H9 (cell line): Measurements from ENCODE around the gene HEXD. TPM values are rescaled to one million over a fixed set of nuclear protein-coding genes. Genes with fewer than 3 reads are reported as not detected.

Experiments
- DNase-seq: peaks from one replicate; pipeline ENCODE4 v3.0.0-alpha.2; 2017
- H2AFZ ChIP-seq: one replicate; pipeline ENCODE4 v1.6.1; 2013; ENCODE audit warnings: mild to moderate bottlenecking, low read length, control low read depth, moderate library complexity
- H2AK5ac ChIP-seq: 2 replicates; pipeline ENCODE4 v1.6.1; 2013; ENCODE audit warnings: low read length, control low read depth, mixed read lengths; ENCODE audit not compliant: insufficient read length
- H2BK120ac ChIP-seq: one replicate; pipeline ENCODE4 v1.6.1; 2013; ENCODE audit warnings: low read depth, mild to moderate bottlenecking, low read length, control low read depth, inconsistent platforms; ENCODE audit not compliant: poor library complexity, severe bottlenecking
- H2BK12ac ChIP-seq: 2 replicates; pipeline ENCODE4 v1.6.1; 2013; ENCODE audit warnings: low read length, control low read depth, mixed read lengths, low read depth; ENCODE audit not compliant: insufficient read length
- H2BK15ac ChIP-seq: 2 replicates; pipeline ENCODE4 v1.6.1; 2013; ENCODE audit warnings: low read depth, low read length, control low read depth
- H2BK20ac ChIP-seq: one replicate; pipeline ENCODE4 v1.6.1; 2013; ENCODE audit warnings: low read depth, mild to moderate bottlenecking, low read length, control low read depth, inconsistent platforms; ENCODE audit not compliant: poor library complexity, severe bottlenecking
- H2BK5ac ChIP-seq: 2 replicates; pipeline ENCODE4 v1.6.1; 2013; ENCODE audit warnings: low read length, control low read depth, mixed read lengths; ENCODE audit not compliant: insufficient read length
- H3K14ac ChIP-seq: 2 replicates; pipeline ENCODE4 v1.6.1; 2013; ENCODE audit warnings: low read length, control low read depth; ENCODE audit not compliant: insufficient read depth
- H3K18ac ChIP-seq: 2 replicates; pipeline ENCODE4 v1.6.1; 2013; ENCODE audit warnings: low read depth, mild to moderate bottlenecking, mixed read lengths, low read length, control low read depth; ENCODE audit not compliant: insufficient read length
- H3K23ac ChIP-seq: 2 replicates; pipeline ENCODE4 v1.6.1; 2013; ENCODE audit warnings: low read length, control low read depth, mixed read lengths, low read depth; ENCODE audit not compliant: insufficient read length
- H3K23me2 ChIP-seq: 2 replicates; pipeline ENCODE4 v1.6.1; 2013; ENCODE audit warnings: low read depth, mild to moderate bottlenecking, mixed read lengths, low read length, control low read depth; ENCODE audit not compliant: insufficient read length, poor library complexity, severe bottlenecking
- H3K27ac ChIP-seq: 2 replicates; pipeline ENCODE4 v1.5.1; 2013; ENCODE audit warnings: low read length, control low read depth, mixed read lengths, low read depth; ENCODE audit not compliant: insufficient read length
- H3K27me3 ChIP-seq: 2 replicates; pipeline ENCODE4 v1.6.1; 2013; ENCODE audit warnings: low read length, control low read depth, inconsistent platforms; ENCODE audit not compliant: insufficient read depth
- H3K4ac ChIP-seq: 2 replicates; pipeline ENCODE4 v1.6.1; 2013; ENCODE audit warnings: low read depth, mild to moderate bottlenecking, control low read depth, inconsistent platforms, low read length, moderate library complexity
- H3K4me1 ChIP-seq: 2 replicates; pipeline ENCODE4 v1.6.1; 2013; ENCODE audit warnings: low read length, control low read depth, inconsistent platforms; ENCODE audit not compliant: insufficient read depth
- H3K4me2 ChIP-seq: 2 replicates; pipeline ENCODE4 v1.6.1; 2013; ENCODE audit warnings: low read length, control low read depth, mixed read lengths; ENCODE audit not compliant: insufficient read length, insufficient read depth
- H3K56ac ChIP-seq: 2 replicates; pipeline ENCODE4 v1.6.1; 2013; ENCODE audit warnings: low read depth, mild to moderate bottlenecking, mixed read lengths, low read length, control low read depth; ENCODE audit not compliant: insufficient read length
- H3K79me1 ChIP-seq: 2 replicates; pipeline ENCODE4 v1.6.1; 2013; ENCODE audit warnings: low read depth, mild to moderate bottlenecking, moderate library complexity, low read length, control low read depth, inconsistent platforms; ENCODE audit not compliant: insufficient read depth, poor library complexity, severe bottlenecking
- H3K79me2 ChIP-seq: 2 replicates; pipeline ENCODE4 v1.6.1; 2013; ENCODE audit warnings: low read length, control low read depth, inconsistent platforms; ENCODE audit not compliant: insufficient read depth
- H3K9ac ChIP-seq: 2 replicates; pipeline ENCODE4 v1.6.1; 2013; ENCODE audit warnings: low read length, control low read depth, mixed read lengths; ENCODE audit not compliant: insufficient read length; ENCODE audit errors: extremely low read depth
- H3K9me3 ChIP-seq: one replicate; pipeline ENCODE4 v1.6.1; 2013; ENCODE audit warnings: low read depth, low read length, inconsistent platforms; ENCODE audit not compliant: control insufficient read depth
- H3T11ph ChIP-seq: one replicate; pipeline ENCODE4 v1.6.1; 2013; ENCODE audit warnings: mild to moderate bottlenecking, low read length, control low read depth, inconsistent platforms
- H4K20me1 ChIP-seq: one replicate; pipeline ENCODE4 v1.6.1; 2013; ENCODE audit not compliant: control insufficient read depth, insufficient read length, insufficient read depth
- H4K5ac ChIP-seq: 2 replicates; pipeline ENCODE4 v1.6.1; 2013; ENCODE audit warnings: low read depth, mild to moderate bottlenecking, mixed read lengths, low read length, control low read depth; ENCODE audit not compliant: insufficient read length
- H4K8ac ChIP-seq: replicated peaks from 2 replicates; pipeline ENCODE4 v1.6.1; 2013; ENCODE audit warnings: low read length, control low read depth, mixed read lengths, low read depth; ENCODE audit not compliant: insufficient read length
- H4K91ac ChIP-seq: 2 replicates; pipeline ENCODE4 v1.6.1; 2013; ENCODE audit warnings: low read depth, mild to moderate bottlenecking, moderate library complexity, mixed read lengths, low read length, control low read depth; ENCODE audit not compliant: insufficient read length
- H3K27ac Mint-ChIP-seq, 3 experiments: 2 replicates in 2 of 3; 3 replicates in 1 of 3; pipeline ENCODE4 v1.8.0; 2020 to 2021; ENCODE audit warnings: mixed read lengths in 3 of 3, mild to moderate bottlenecking in 1 of 3, moderate library complexity in 1 of 3
- H3K27me3 Mint-ChIP-seq: 2 replicates; pipeline ENCODE4 v1.8.0; 2021; ENCODE audit warnings: low read depth, mild to moderate bottlenecking, moderate library complexity, mixed read lengths
- H3K36me3 Mint-ChIP-seq, 3 experiments: 2 replicates in 2 of 3; 3 replicates in 1 of 3; pipeline ENCODE4 v1.8.0; 2020 to 2021; ENCODE audit warnings: low read depth in 3 of 3, mixed read lengths in 3 of 3; ENCODE audit not compliant: insufficient read depth in 1 of 3
- H3K4me1 Mint-ChIP-seq, 2 experiments: 2 replicates each; pipeline ENCODE4 v1.8.0; 2020; ENCODE audit warnings: mixed read lengths in 2 of 2
- H3K4me3 Mint-ChIP-seq, 2 experiments: 2 replicates in 1 of 2; 3 replicates in 1 of 2; pipeline ENCODE4 v1.8.0; 2020 to 2021; ENCODE audit warnings: mild to moderate bottlenecking in 2 of 2, mixed read lengths in 2 of 2, moderate library complexity in 1 of 2
- H3K9me3 Mint-ChIP-seq, 2 experiments: 2 replicates in 1 of 2; 3 replicates in 1 of 2; pipeline ENCODE4 v1.8.0; 2020; ENCODE audit warnings: mild to moderate bottlenecking in 2 of 2, mixed read lengths in 2 of 2, moderate library complexity in 1 of 2
- WGBS: extraction: QIAGEN DNeasy Blood & Tissue Kit; methylation state at CpG from one replicate; pipeline ENCODE4 v1.1.7; 2013; ENCODE audit warnings: missing lambda C conversion rate, low lambda C conversion rate, mixed read lengths; ENCODE audit not compliant: insufficient read length; ENCODE audit errors: extremely low coverage; 5-methylcytosine and 5-hydroxymethylcytosine counted together
- total RNA-seq: library from RNA; stranded (reverse); gene quantifications from 2 replicates; pipeline ENCODE4 v1.2.1, GENCODE V29; 2021
- TF ChIP-seq, protein P1 (sequence below): fragments of 200-600 bp; sonication (generic); conservative IDR thresholded peaks from 3 replicates; pipeline ENCODE4 v1.8.0; 2021; ENCODE audit warnings: antibody characterized with exemption, mild to moderate bottlenecking

HEXD gene
- total RNA-seq, 1 experiment from 2014 or later, result 23.2 TPM

DNA sequence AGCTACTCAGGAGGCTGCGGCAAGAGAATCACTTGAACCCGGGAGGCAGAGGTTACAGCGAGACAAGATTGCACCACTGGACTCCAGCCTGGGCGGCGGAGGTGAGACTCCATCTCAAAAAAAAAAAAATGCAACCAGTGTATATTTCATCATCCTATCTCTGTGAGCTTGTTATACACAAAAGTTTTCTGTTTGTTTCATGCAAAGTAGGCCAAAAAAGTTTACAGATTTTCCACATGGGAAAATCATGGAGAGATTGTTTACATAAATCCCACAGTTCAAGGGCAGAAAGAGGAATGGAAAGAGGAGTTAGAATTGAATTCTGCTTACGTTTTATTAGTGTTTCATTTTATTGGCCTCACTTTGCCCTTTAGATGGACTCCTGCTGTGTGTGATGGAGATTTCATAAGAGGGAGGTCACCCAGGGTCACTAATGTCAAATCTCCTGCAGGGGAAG lies 65.1 kb downstream of the HEXD start:
- H3K27ac Mint-ChIP-seq, result no peak overlapping the region; a peak in 1 of 7 replicates
- Histone ChIP-seq H2BK20ac (no peak overlapping the region), H4K8ac (no peak overlapping the region), H3K23ac (no peak overlapping the region), H3K27me3 (no peaks in the 10 kb centered on the region), H3K14ac (no peak overlapping the region), H3K9ac (no peak overlapping the region), H3K79me2 (no peaks in the 10 kb centered on the region), H2BK120ac (no peak overlapping the region), H2AFZ (no peak overlapping the region), H3K4ac (no peak overlapping the region), H3K23me2 (no peaks in the 10 kb centered on the region), H4K20me1 (peaks cover 3% of the 10 kb centered on the region), H3T11ph (no peak overlapping the region), H3K56ac (no peak overlapping the region), H3K79me1 (no peaks in the 10 kb centered on the region), H4K5ac (no peak overlapping the region), H2BK15ac (no peak overlapping the region), H2BK12ac (no peak overlapping the region), H3K9me3 (no peaks in the 10 kb centered on the region), H3K4me1 (no peaks in the 10 kb centered on the region), H3K4me2 (no peak overlapping the region), H2BK5ac (no peak overlapping the region), H3K27ac (no peak overlapping the region), H4K91ac (no peak overlapping the region), H2AK5ac (no peak overlapping the region), H3K18ac (no peak overlapping the region)
- no peaks in the 10 kb centered on the region for H3K4me1 Mint-ChIP-seq
- TF ChIP-seq, protein P1, sequence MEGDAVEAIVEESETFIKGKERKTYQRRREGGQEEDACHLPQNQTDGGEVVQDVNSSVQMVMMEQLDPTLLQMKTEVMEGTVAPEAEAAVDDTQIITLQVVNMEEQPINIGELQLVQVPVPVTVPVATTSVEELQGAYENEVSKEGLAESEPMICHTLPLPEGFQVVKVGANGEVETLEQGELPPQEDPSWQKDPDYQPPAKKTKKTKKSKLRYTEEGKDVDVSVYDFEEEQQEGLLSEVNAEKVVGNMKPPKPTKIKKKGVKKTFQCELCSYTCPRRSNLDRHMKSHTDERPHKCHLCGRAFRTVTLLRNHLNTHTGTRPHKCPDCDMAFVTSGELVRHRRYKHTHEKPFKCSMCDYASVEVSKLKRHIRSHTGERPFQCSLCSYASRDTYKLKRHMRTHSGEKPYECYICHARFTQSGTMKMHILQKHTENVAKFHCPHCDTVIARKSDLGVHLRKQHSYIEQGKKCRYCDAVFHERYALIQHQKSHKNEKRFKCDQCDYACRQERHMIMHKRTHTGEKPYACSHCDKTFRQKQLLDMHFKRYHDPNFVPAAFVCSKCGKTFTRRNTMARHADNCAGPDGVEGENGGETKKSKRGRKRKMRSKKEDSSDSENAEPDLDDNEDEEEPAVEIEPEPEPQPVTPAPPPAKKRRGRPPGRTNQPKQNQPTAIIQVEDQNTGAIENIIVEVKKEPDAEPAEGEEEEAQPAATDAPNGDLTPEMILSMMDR, result no peak
- WGBS, result no CpG with 5 or more reads among the region's 6 CpGs
- no peak overlapping the region for H3K4me3 Mint-ChIP-seq
- no peaks in the 10 kb centered on the region for H3K27me3 Mint-ChIP-seq
- H3K9me3 Mint-ChIP-seq, result no peaks in the 10 kb centered on the region
- DNase-seq, result no peak
- peaks cover 34 to 86% (median 83%) of the 10 kb centered on the region in 3 experiments; a peak in 6 of 7 replicates for H3K36me3 Mint-ChIP-seq
